Measurements from ENCODE around the gene ZNF142. TPM values are rescaled to one million over a fixed set of nuclear protein-coding genes. Genes with fewer than 3 reads are reported as not detected.

Gene ZNF142
- total and polyA plus RNA-seq, 12 donors: 6.5 to 24.6 (median 20.1) TPM

DNA sequence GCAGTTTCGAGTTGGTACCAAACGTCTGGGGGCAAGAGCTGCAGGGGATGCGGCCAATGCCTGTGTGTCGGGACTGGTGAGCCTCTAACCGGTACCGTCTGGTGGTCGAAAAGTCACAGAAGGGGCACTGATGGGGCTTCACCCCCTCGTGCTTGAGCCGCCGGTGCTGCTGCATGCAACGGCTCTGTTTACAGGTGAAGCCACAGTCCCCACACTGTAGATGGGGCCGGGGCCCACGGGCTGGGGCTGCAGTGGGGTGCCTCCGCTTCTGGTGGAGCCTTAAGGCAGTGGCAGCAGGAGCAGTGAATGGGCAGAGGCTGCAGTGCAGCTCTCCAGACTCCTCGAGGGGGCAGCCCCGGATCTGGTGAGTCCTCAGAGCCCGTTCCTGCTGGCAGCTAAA lies 16.6 kb downstream of the ZNF142 start:
- no peaks in the 10 kb centered on the region for H3K4me1 ChIP-seq (replicated peaks in 1 of 2)
- no peaks in the 10 kb centered on the region for H3K27me3 ChIP-seq
- H3K27ac ChIP-seq: no peak overlapping the region
- TF ChIP-seq POLR2A (IDR thresholded peaks at IDR 0.05): no peak
- TF ChIP-seq CTCF (IDR thresholded peaks at IDR 0.05): no peak
- H3K4me3 ChIP-seq: no peak overlapping the region
- H3K36me3 ChIP-seq (replicated peaks in 1 of 2): peaks cover 0 to 87% of the 10 kb centered on the region in 2 donors
- intact Hi-C loops (cut with DNase I): loop anchor here (10.0 kb wide), 3 partner anchors 68 to 238 kb away; partner anchors contain the start of gene VIL1 (in 1 of the 2)
- 88 to 100% (median 91%) methylated on average over 5 to 17 of the region's 17 CpGs for WGBS, 4 donors
- DNase-seq: no peak
- H3K9me3 ChIP-seq (replicated peaks in 1 of 3): no peaks in the 10 kb centered on the region

DNA sequence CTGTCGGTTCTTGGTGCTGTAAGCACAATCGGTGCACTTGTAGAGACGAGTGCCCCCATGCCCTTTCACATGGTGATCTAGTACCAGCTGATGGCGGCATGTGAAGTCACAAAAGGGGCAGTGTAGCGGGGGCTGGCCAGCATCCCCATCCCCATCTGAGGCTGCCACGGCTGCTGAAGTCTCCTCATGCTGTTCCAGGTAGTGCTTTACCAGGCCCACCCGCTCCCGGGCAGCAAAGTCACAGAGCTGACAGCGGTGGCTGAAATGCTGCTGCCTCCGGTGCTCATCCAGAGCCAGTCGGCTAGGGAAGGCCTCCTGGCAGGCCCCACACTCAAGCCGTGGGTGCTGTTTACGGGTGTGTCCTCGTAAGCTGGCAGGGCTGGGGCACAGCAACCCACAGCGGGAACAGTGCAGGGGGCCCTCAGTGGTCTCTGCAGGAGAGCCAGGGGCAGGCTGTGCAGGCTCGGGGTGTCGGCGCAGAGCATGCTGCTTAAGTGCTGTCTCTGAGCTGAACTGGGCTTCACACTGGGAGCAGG lies 17.2 kb downstream of the ZNF142 start:
- WGBS, 4 donors: 94 to 98% (median 95%) methylated on average over 6 to 18 of the region's 18 CpGs
- Histone ChIP-seq H3K9me3 (replicated peaks in 1 of 3) (no peaks in the 10 kb centered on the region), H3K27me3 (no peaks in the 10 kb centered on the region), H3K36me3 (replicated peaks in 1 of 2) (peaks cover 0 to 89% of the 10 kb centered on the region in 2 donors), H3K27ac (no peak overlapping the region), H3K4me1 (replicated peaks in 1 of 2) (no peaks in the 10 kb centered on the region), H3K4me3 (no peak overlapping the region)
- DNase-seq: no peak
- TF ChIP-seq CTCF (IDR thresholded peaks at IDR 0.05): no peak
- no peak for TF ChIP-seq POLR2A (IDR thresholded peaks at IDR 0.05)
- intact Hi-C loops (cut with DNase I): loop anchor here (10.0 kb wide), 3 partner anchors 67 to 237 kb away; partner anchors contain the start of gene VIL1 (in 1 of the 2)

DNA sequence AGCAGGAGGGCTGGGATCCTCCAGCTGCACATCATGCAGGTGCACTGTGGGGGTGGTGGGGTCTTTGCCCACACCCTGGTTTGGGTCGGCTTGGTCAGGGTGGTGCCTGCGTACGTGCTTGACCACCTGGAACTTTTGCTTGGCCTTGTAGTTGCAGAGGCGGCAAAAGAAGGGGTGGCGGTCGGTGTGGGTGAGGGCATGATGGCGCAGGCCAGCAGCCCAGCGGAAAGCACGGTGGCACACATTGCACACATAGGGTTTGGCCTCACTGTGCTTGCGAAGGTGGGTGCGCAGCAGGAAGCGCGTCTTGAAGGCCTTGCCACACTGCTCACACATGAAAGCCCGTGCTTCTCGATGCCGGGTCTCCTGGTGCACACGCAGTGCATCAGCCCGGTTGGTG lies 21.1 kb downstream of the ZNF142 start:
- no peak overlapping the region for H3K27ac ChIP-seq
- H3K4me3 ChIP-seq: no peak overlapping the region
- no peak for TF ChIP-seq CTCF (IDR thresholded peaks at IDR 0.05)
- no peak for TF ChIP-seq POLR2A (IDR thresholded peaks at IDR 0.05)
- 94 to 98% (median 97%) methylated on average over 13 to 18 of the region's 18 CpGs for WGBS, 4 donors
- peaks cover 0 to 80% of the 10 kb centered on the region in 2 donors for H3K36me3 ChIP-seq (replicated peaks in 1 of 2)
- H3K9me3 ChIP-seq (replicated peaks in 1 of 3): no peaks in the 10 kb centered on the region
- no peaks in the 10 kb centered on the region for H3K4me1 ChIP-seq (replicated peaks in 1 of 2)
- intact Hi-C loops (cut with DNase I): no loop called here
- no peak for DNase-seq
- H3K27me3 ChIP-seq: no peaks in the 10 kb centered on the region

DNA sequence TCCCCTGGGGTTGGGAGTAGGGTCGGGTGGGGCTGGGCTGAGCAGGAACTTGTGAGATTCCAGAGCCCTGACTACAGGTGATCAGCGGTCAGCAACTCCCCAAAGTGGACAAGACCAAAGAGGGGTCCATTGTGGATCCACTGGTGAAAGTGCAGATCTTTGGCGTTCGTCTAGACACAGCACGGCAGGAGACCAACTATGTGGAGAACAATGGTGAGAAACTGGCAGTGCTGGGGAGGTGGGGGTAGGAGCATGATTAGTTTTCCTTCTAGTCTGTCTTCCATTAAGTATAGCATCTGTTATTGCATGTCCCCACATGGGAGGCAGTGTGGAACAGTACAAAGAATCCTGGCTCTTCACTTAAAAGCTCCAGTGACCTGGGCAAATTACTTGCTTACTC lies 23.7 kb downstream of the ZNF142 start:
- Histone ChIP-seq H3K9me3 (replicated peaks in 1 of 3) (no peaks in the 10 kb centered on the region), H3K4me3 (no peak overlapping the region), H3K27me3 (no peaks in the 10 kb centered on the region), H3K4me1 (replicated peaks in 1 of 2) (no peaks in the 10 kb centered on the region), H3K27ac (no peak overlapping the region), H3K36me3 (replicated peaks in 1 of 2) (peaks cover 0 to 58% of the 10 kb centered on the region in 2 donors)
- intact Hi-C loops (cut with DNase I): no loop called here
- no peak for TF ChIP-seq POLR2A (IDR thresholded peaks at IDR 0.05)
- TF ChIP-seq CTCF (IDR thresholded peaks at IDR 0.05): no peak
- WGBS, 4 donors: 90 to 97% (median 93%) methylated on average over 5 of the region's 5 CpGs
- no peak for DNase-seq
